HepG2 (cell line): Measurements from ENCODE around the gene TJP2. TPM values are rescaled to one million over a fixed set of nuclear protein-coding genes. Genes with fewer than 3 reads are reported as not detected.

Source experiments
- ELF3 ChIP-seq: IDR thresholded peaks from 2 replicates; pipeline ENCODE4 v1.6.1; 2016; ENCODE audit warnings: missing genetic modification reagents, missing compliant biosample characterization
- FOSL2 ChIP-seq: sonication (generic); formaldehyde crosslinking; IDR thresholded peaks from 2 replicates; pipeline ENCODE4 v1.4.0; 2020; ENCODE audit warnings: missing genetic modification reagents
- GRHL1 ChIP-seq: sonication (generic); formaldehyde crosslinking; conservative IDR thresholded peaks from 2 replicates; pipeline ENCODE4 v1.8.0; 2022; ENCODE audit warnings: missing genetic modification reagents
- HINFP ChIP-seq: sonication (generic); formaldehyde crosslinking; IDR thresholded peaks from 2 replicates; pipeline ENCODE4 v1.4.0; 2020; ENCODE audit warnings: low read depth, mild to moderate bottlenecking, missing genetic modification reagents
- JDP2 ChIP-seq: sonication (generic); formaldehyde crosslinking; IDR thresholded peaks from 2 replicates; pipeline ENCODE4 v1.8.1; 2022; ENCODE audit warnings: missing genetic modification reagents, borderline replicate concordance
- MAFF ChIP-seq: IDR thresholded peaks from 2 replicates; pipeline ENCODE4 v1.6.1; 2011; ENCODE audit warnings: low read depth, low read length, improper control_type of control experiment
- MIER3 ChIP-seq: IDR thresholded peaks from 2 replicates; pipeline ENCODE4 v1.6.1; 2016; ENCODE audit warnings: missing compliant biosample characterization, borderline replicate concordance
- NFYC ChIP-seq: IDR thresholded peaks from 2 replicates; pipeline ENCODE4 v1.6.1; 2016; ENCODE audit warnings: missing genetic modification reagents, missing compliant biosample characterization
- POGZ ChIP-seq: sonication (generic); formaldehyde crosslinking; IDR thresholded peaks from 2 replicates; pipeline ENCODE4 v1.4.0; 2020; ENCODE audit warnings: mild to moderate bottlenecking, missing genetic modification reagents
- SAP130 ChIP-seq: IDR thresholded peaks from 2 replicates; pipeline ENCODE4 v1.6.1; 2016; ENCODE audit warnings: low read depth
- SNRNP70 ChIP-seq: fragments of 200-400 bp; formaldehyde crosslinking; IDR thresholded peaks from 2 replicates; pipeline ENCODE4 v1.6.1; 2017; ENCODE audit warnings: mild to moderate bottlenecking, low read depth, low read length, moderate library complexity
- SOX5 ChIP-seq: IDR thresholded peaks from 2 replicates; pipeline ENCODE4 v1.6.1; 2016; ENCODE audit warnings: borderline replicate concordance
- SRSF1 ChIP-seq: fragments of 200-400 bp; formaldehyde crosslinking; optimal IDR thresholded peaks from 2 replicates; pipeline ENCODE3; 2017; ENCODE audit warnings: mild to moderate bottlenecking, low read depth, low read length, moderate library complexity
- TIGD3 ChIP-seq: sonication (generic); formaldehyde crosslinking; IDR thresholded peaks from 2 replicates; pipeline ENCODE4 v1.5.1; 2020; ENCODE audit warnings: mild to moderate bottlenecking, missing genetic modification reagents, borderline replicate concordance
- ZC3H4 ChIP-seq: sonication (generic); formaldehyde crosslinking; IDR thresholded peaks from 2 replicates; pipeline ENCODE4 v1.4.0; 2020; ENCODE audit warnings: missing genetic modification reagents, borderline replicate concordance
- ZNF569 ChIP-seq: sonication (generic); formaldehyde crosslinking; IDR thresholded peaks from 2 replicates; pipeline ENCODE4 v1.5.0; 2020; ENCODE audit warnings: mild to moderate bottlenecking, missing genetic modification reagents, moderate library complexity, borderline replicate concordance
- ZNF572 ChIP-seq: sonication (generic); formaldehyde crosslinking; IDR thresholded peaks from 2 replicates; pipeline ENCODE4 v1.5.1; 2020; ENCODE audit warnings: mild to moderate bottlenecking, missing genetic modification reagents
- ZNF782 ChIP-seq: sonication (generic); formaldehyde crosslinking; IDR thresholded peaks from 2 replicates; pipeline ENCODE4 v1.4.0; 2020; ENCODE audit warnings: missing genetic modification reagents, mild to moderate bottlenecking, borderline replicate concordance
- ZNF790 ChIP-seq: sonication (generic); formaldehyde crosslinking; IDR thresholded peaks from 2 replicates; pipeline ENCODE4 v1.8.0; 2022; ENCODE audit warnings: missing genetic modification reagents, mild to moderate bottlenecking, borderline replicate concordance
- polyA plus RNA-seq, 8 experiments: library from polyadenylated mRNA; depleted of rRNA in 3 of 8; stranded (reverse) in 7 of 8; unstranded in 1 of 8; fragments of >200 nt; fragmentation: Illumina TruSeq in 4 of 8; extraction: Trizol in 4 of 8; gene quantifications; 2 replicates each; pipeline versions ENCODE4 v1.2.1 to v1.2.3, GENCODE V29; 2011 to 2016; ENCODE audit warnings: low read depth in 4 of 8, missing spikeins in 1 of 8, mixed read lengths in 1 of 8; ENCODE audit not compliant: insufficient read depth in 1 of 8
- total RNA-seq, 5 experiments: library from RNA; depleted of rRNA; stranded (reverse); fragments of >200 nt; fragmentation: Illumina TruSeq; extraction: Trizol; gene quantifications; 2 replicates each; pipeline ENCODE4 v1.2.3, GENCODE V29; 2016; ENCODE audit warnings: low read depth in 1 of 5
- TF ChIP-seq, protein P1 (sequence below), 2 experiments: IDR thresholded peaks; 2 replicates each; pipeline ENCODE4 v1.6.1; 2011 to 2012; ENCODE audit warnings: low read length in 2 of 2, borderline replicate concordance in 1 of 2, low read depth in 1 of 2, mild to moderate bottlenecking in 1 of 2, moderate library complexity in 1 of 2
- TF ChIP-seq, protein P2 (sequence below): IDR thresholded peaks from 2 replicates; pipeline ENCODE4 v1.6.1; 2018; ENCODE audit warnings: missing genetic modification reagents

TJP2 gene
- total and polyA plus RNA-seq, 2 of the 13 experiments (the other 11 are each of a cell fraction or from before 2014, with no cell fraction given), result 109 to 110 TPM

GRCh38 chr9:69168709-69169217 is 5.3 kb upstream of the TJP2 start (continued):
- TF ChIP-seq TIGD3 (CRISPR knock-in tag), result no peak
- no peak for TF ChIP-seq JDP2 (CRISPR knock-in tag)
- TF ChIP-seq MIER3 (CRISPR knock-in tag), result peak; percentile 19; the same call in 1 of the 2 replicates
- no peak for TF ChIP-seq ELF3 (CRISPR knock-in tag)
- peak; percentile 97 for TF ChIP-seq MAFF
- TF ChIP-seq, protein P1, sequence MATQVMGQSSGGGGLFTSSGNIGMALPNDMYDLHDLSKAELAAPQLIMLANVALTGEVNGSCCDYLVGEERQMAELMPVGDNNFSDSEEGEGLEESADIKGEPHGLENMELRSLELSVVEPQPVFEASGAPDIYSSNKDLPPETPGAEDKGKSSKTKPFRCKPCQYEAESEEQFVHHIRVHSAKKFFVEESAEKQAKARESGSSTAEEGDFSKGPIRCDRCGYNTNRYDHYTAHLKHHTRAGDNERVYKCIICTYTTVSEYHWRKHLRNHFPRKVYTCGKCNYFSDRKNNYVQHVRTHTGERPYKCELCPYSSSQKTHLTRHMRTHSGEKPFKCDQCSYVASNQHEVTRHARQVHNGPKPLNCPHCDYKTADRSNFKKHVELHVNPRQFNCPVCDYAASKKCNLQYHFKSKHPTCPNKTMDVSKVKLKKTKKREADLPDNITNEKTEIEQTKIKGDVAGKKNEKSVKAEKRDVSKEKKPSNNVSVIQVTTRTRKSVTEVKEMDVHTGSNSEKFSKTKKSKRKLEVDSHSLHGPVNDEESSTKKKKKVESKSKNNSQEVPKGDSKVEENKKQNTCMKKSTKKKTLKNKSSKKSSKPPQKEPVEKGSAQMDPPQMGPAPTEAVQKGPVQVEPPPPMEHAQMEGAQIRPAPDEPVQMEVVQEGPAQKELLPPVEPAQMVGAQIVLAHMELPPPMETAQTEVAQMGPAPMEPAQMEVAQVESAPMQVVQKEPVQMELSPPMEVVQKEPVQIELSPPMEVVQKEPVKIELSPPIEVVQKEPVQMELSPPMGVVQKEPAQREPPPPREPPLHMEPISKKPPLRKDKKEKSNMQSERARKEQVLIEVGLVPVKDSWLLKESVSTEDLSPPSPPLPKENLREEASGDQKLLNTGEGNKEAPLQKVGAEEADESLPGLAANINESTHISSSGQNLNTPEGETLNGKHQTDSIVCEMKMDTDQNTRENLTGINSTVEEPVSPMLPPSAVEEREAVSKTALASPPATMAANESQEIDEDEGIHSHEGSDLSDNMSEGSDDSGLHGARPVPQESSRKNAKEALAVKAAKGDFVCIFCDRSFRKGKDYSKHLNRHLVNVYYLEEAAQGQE (IDR thresholded peaks at IDR 0.05; ENCODE audit: borderline replicate concordance in 1 of 2, low read depth in 1 of 2, low read length in 2 of 2), result no peak
- TF ChIP-seq HINFP (CRISPR knock-in tag), result no peak
- peak; percentile 62 for TF ChIP-seq FOSL2 (CRISPR knock-in tag)
- no peak for TF ChIP-seq POGZ
- TF ChIP-seq ZNF569 (CRISPR knock-in tag), result no peak
- no peak for TF ChIP-seq ZNF790
- no peak for TF ChIP-seq SNRNP70
- no peak for TF ChIP-seq NFYC (CRISPR knock-in tag)
- TF ChIP-seq, protein P2, sequence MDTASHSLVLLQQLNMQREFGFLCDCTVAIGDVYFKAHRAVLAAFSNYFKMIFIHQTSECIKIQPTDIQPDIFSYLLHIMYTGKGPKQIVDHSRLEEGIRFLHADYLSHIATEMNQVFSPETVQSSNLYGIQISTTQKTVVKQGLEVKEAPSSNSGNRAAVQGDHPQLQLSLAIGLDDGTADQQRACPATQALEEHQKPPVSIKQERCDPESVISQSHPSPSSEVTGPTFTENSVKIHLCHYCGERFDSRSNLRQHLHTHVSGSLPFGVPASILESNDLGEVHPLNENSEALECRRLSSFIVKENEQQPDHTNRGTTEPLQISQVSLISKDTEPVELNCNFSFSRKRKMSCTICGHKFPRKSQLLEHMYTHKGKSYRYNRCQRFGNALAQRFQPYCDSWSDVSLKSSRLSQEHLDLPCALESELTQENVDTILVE (CRISPR knock-in tag), result no peak
- no peak for TF ChIP-seq ZNF782 (CRISPR knock-in tag)
- no peak for TF ChIP-seq ZNF572 (CRISPR knock-in tag)
- TF ChIP-seq ZC3H4 (CRISPR knock-in tag), result no peak
- peak; percentile 36; the same call in 1 of the 2 replicates for TF ChIP-seq SOX5 (CRISPR knock-in tag)
- TF ChIP-seq SRSF1, result no peak
- TF ChIP-seq SAP130, result 0 out of 2 replicates have a peak, but pooled peaks have one; percentile 22
- no peak for TF ChIP-seq GRHL1 (CRISPR knock-in tag)
